C1 segment of cervical spinal cord (tissue), 14 donors: ENCODE data around the gene LHFPL6.

Experiments
- DNase-seq, 14 donors: peaks; one replicate each; lab custom pipeline; 2025; lab: John Stamatoyannopoulos, UW

LHFPL6 gene

GRCh38 chr13:39556866-39557265, 46.1 kb downstream of the LHFPL6 start:
- DNase-seq, result no peak

- no peak for DNase-seq
Measured at GRCh38 chr13:39554371-39554770, 48.6 kb downstream of the LHFPL6 start.

- DNase-seq, result peak in 1 of 14 donors; percentile 14
Measured at GRCh38 chr13:39552246-39552645, 50.7 kb downstream of the LHFPL6 start.

GRCh38 chr13:39550931-39551330, 52.1 kb downstream of the LHFPL6 start:
- DNase-seq, result no peak

- DNase-seq, result no peak
Measured at GRCh38 chr13:39547108-39547507, 55.9 kb downstream of the LHFPL6 start.

GRCh38 chr13:39542361-39542760, 60.6 kb downstream of the LHFPL6 start:
- DNase-seq, result no peak

GRCh38 chr13:39540929-39541605, 61.9 kb downstream of the LHFPL6 start:
- no peak for DNase-seq

GRCh38 chr13:39538816-39539790, 63.9 kb downstream of the LHFPL6 start:
- peak in 1 of 14 donors; percentile 84 for DNase-seq

GRCh38 chr13:39536906-39537305, 66.1 kb downstream of the LHFPL6 start:
- DNase-seq, result peak in 1 of 14 donors; percentile 41

GRCh38 chr13:39536274-39536673, 66.7 kb downstream of the LHFPL6 start:
- peak in 1 of 14 donors; percentile 67 for DNase-seq

- no peak for DNase-seq
Measured at GRCh38 chr13:39533651-39534150, 69.3 kb downstream of the LHFPL6 start.

GRCh38 chr13:39531646-39532045, 71.3 kb downstream of the LHFPL6 start:
- no peak for DNase-seq

GRCh38 chr13:39530916-39531315, 72.1 kb downstream of the LHFPL6 start:
- no peak for DNase-seq

GRCh38 chr13:39528661-39528980, 74.4 kb downstream of the LHFPL6 start:
- DNase-seq, result no peak

- peak in 2 of 14 donors; percentile 4 to 95 for DNase-seq
Measured at GRCh38 chr13:39527961-39528660, 74.9 kb downstream of the LHFPL6 start.

GRCh38 chr13:39527301-39527700, 75.7 kb downstream of the LHFPL6 start:
- DNase-seq, result peak in 1 of 14 donors; percentile 55

- DNase-seq, result peak in 1 of 14 donors; percentile 55
Measured at GRCh38 chr13:39526499-39526898, 76.5 kb downstream of the LHFPL6 start.

- DNase-seq, result no peak
Measured at GRCh38 chr13:39525506-39525905, 77.5 kb downstream of the LHFPL6 start.

- peak in 1 of 14 donors; percentile 31 for DNase-seq
Measured at GRCh38 chr13:39524795-39525194, 78.2 kb downstream of the LHFPL6 start.

- no peak for DNase-seq
Measured at GRCh38 chr13:39522329-39522728, 80.7 kb downstream of the LHFPL6 start.

- no peak for DNase-seq
Measured at GRCh38 chr13:39521701-39522100, 81.3 kb downstream of the LHFPL6 start.

- peak in 2 of 14 donors; percentile 24 to 68 for DNase-seq
Measured at GRCh38 chr13:39516096-39516495, 86.9 kb downstream of the LHFPL6 start.
